PC-9 (cell line): ENCODE results near the gene SLC35B2. TPM values are rescaled to one million over a fixed set of nuclear protein-coding genes. Genes with fewer than 3 reads are reported as not detected.

ENCODE experiments used
- BruUV-seq: library from RNA; stranded (reverse); fragments of 400-500 nt; replicated peaks from 2 replicates; lab custom pipeline; 2021; lab: Mats Ljungman, UMichigan
- CTCF ChIA-PET: fragments of 300-600 bp; sonication (Branson Sonifier 250); formaldehyde crosslinking; loops from one replicate; lab custom pipeline; 2022; ENCODE audit warnings: antibody characterized with exemption; lab: Charles Lee
- POLR2A ChIA-PET: fragments of 300-600 bp; sonication (Branson Sonifier 250); formaldehyde crosslinking; loops from one replicate; lab custom pipeline; 2022; ENCODE audit warnings: antibody characterized with exemption; ENCODE audit not compliant: unreplicated experiment; lab: Charles Lee
- DNase-seq, 2 experiments: peaks; one replicate each; pipeline versions ENCODE4 v3.0.0 to v3.0.0-alpha.2; 2015 to 2022; ENCODE audit warnings: mixed read lengths in 1 of 2
- H2AFZ ChIP-seq: fragments of 200-600 bp; sonication (generic); 2 replicates; pipeline ENCODE4 v1.8.1; 2017; ENCODE audit warnings: antibody characterized with exemption
- H3F3A ChIP-seq: fragments of 200-600 bp; sonication (generic); 2 replicates; pipeline ENCODE4 v1.8.1; 2017; ENCODE audit warnings: antibody characterized with exemption, mild to moderate bottlenecking, low read depth; ENCODE audit not compliant: insufficient read depth
- H3K27ac ChIP-seq: fragments of 200-600 bp; sonication (generic); 2 replicates; pipeline ENCODE4 v1.6.1; 2016; ENCODE audit warnings: mixed run types
- H3K27me3 ChIP-seq: fragments of 200-600 bp; sonication (generic); 2 replicates; pipeline ENCODE4 v1.6.1; 2016; ENCODE audit warnings: low read depth, mixed run types; ENCODE audit not compliant: insufficient read depth
- H3K36me3 ChIP-seq: fragments of 200-600 bp; sonication (generic); 2 replicates; pipeline ENCODE4 v1.6.1; 2016; ENCODE audit warnings: low read depth, mixed run types
- H3K4me1 ChIP-seq: fragments of 200-600 bp; sonication (generic); replicated peaks from 2 replicates; pipeline ENCODE4 v1.6.1; 2016; ENCODE audit warnings: mixed run types; ENCODE audit not compliant: insufficient read depth
- H3K4me2 ChIP-seq: fragments of 200-600 bp; sonication (generic); 2 replicates; pipeline ENCODE4 v1.6.1; 2017; ENCODE audit warnings: mixed run types
- H3K4me3 ChIP-seq: fragments of 200-600 bp; sonication (generic); 2 replicates; pipeline ENCODE4 v1.6.1; 2016; ENCODE audit warnings: mixed run types
- H3K79me2 ChIP-seq: fragments of 200-600 bp; sonication (generic); 2 replicates; pipeline ENCODE4 v1.6.1; 2017; ENCODE audit warnings: low read depth, mixed run types
- H3K9me2 ChIP-seq: fragments of 200-600 bp; sonication (generic); 2 replicates; pipeline ENCODE4 v1.8.1; 2017; ENCODE audit warnings: mild to moderate bottlenecking; ENCODE audit not compliant: insufficient read depth
- H3K9me3 ChIP-seq: fragments of 200-600 bp; sonication (generic); 2 replicates; pipeline ENCODE4 v1.8.1; 2016; ENCODE audit warnings: low read depth; ENCODE audit not compliant: insufficient read depth
- H4K20me1 ChIP-seq: fragments of 200-600 bp; sonication (generic); 2 replicates; pipeline ENCODE4 v1.8.1; 2017; ENCODE audit not compliant: insufficient read depth
- CTCF ChIP-seq: fragments of 200-600 bp; sonication (generic); conservative IDR thresholded peaks from 2 replicates; pipeline ENCODE4 v1.6.1; 2017; ENCODE audit warnings: mixed run types, antibody characterized with exemption, mild to moderate bottlenecking, moderate library complexity
- EZH2 ChIP-seq: fragments of 200-600 bp; sonication (generic); IDR thresholded peaks from 2 replicates; pipeline ENCODE4 v1.8.0; 2017; ENCODE audit warnings: antibody characterized with exemption, low read depth
- intact Hi-C: fragments of 100-400 bp; cut with micrococcal nuclease; formaldehyde crosslinking; loops from one replicate; pipeline ENCODE4 v1.10.0; 2022; ENCODE audit not compliant: unreplicated experiment
- total RNA-seq: library from RNA; stranded (reverse); gene quantifications from 2 replicates; pipeline ENCODE4 v1.2.3, GENCODE V29; 2021

Gene SLC35B2
- total RNA-seq, 1 experiment from 2014 or later = 59.7 TPM

- peaks cover 69% of the 10 kb centered on the region for H3K36me3 ChIP-seq
Measured at GRCh38 chr6:44251576-44252524, 5.5 kb downstream of the SLC35B2 start.

DNA sequence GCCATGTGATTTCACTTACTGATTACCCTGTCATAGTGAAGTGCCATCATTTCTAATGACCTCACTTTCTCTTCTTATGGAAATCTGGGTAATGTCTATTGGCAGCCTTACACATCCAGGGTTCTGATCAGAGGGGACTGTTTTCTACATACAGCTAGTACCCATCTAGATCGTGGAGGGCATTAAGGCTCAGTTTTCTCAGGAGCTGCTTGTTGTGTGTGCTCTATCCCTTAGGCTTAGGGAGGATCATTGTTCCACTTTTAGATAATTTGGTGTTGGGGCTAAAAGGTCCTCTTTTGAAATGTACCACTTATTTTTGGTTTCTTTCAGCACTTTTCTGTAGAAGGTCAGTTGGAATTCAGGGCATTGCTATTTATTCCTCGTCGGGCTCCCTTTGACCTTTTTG is 6.6 kb downstream of the SLC35B2 start:
- BruUV-seq = no TSS peak
- Histone ChIP-seq H3K79me2 (peaks cover 77% of the 10 kb centered on the region), H3K27ac (peak overlapping the region; percentile 37), H3K4me2 (peak overlapping the region; percentile 97; the same call in 1 of the 2 replicates), H3K9me2 (no peaks in the 10 kb centered on the region), H3K4me1 (peaks cover 47% of the 10 kb centered on the region), H2AFZ (no peak overlapping the region), H4K20me1 (peaks cover 87% of the 10 kb centered on the region), H3K36me3 (peaks cover 69% of the 10 kb centered on the region), H3K9me3 (no peaks in the 10 kb centered on the region), H3K4me3 (no peak overlapping the region; the same call in 1 of the 2 replicates), H3F3A (peaks cover 86% of the 10 kb centered on the region), H3K27me3 (no peaks in the 10 kb centered on the region)
- ChIA-PET POLR2A (no interaction called here), CTCF (no interaction called here)
- TF ChIP-seq CTCF = no peak
- no peak for TF ChIP-seq EZH2
- intact Hi-C loops = no loop called here
- DNase-seq = peak in 1 of 2 experiments; percentile 28

More at GRCh38 chr6:44251576-44252524, 5.5 kb downstream of the SLC35B2 start:
- peak overlapping the region; percentile 97 for H3K4me2 ChIP-seq
- peaks cover 53% of the 10 kb centered on the region for H3K4me1 ChIP-seq
- H3K79me2 ChIP-seq = peaks cover 89% of the 10 kb centered on the region
- DNase-seq = peak in 1 of 2 experiments; percentile 31
- TF ChIP-seq EZH2 (no peak), CTCF (no peak)
- POLR2A ChIA-PET = interaction anchor here (0.8 kb wide), 1 partner anchor 247 kb away, joined by 14 read pairs; no protein-coding TSS in a partner anchor
- no TSS peak for BruUV-seq
- no peaks in the 10 kb centered on the region for H3K9me2 ChIP-seq
- intact Hi-C loops = no loop called here
- peaks cover 93% of the 10 kb centered on the region for H3F3A ChIP-seq
- H3K4me3 ChIP-seq = no peak overlapping the region
- peaks cover 96% of the 10 kb centered on the region for H4K20me1 ChIP-seq
- no peaks in the 10 kb centered on the region for H3K9me3 ChIP-seq
- CTCF ChIA-PET = no interaction called here
- peak overlapping the region; percentile 37 for H3K27ac ChIP-seq
- H3K27me3 ChIP-seq = no peaks in the 10 kb centered on the region
- no peak overlapping the region for H2AFZ ChIP-seq

GRCh38 chr6:44250067-44250717 is 7.1 kb downstream of the SLC35B2 start:
- peak overlapping the region; percentile 37 for H3K27ac ChIP-seq
- ChIA-PET CTCF (no interaction called here), POLR2A (no interaction called here)
- no peaks in the 10 kb centered on the region for H3K9me2 ChIP-seq
- H3K27me3 ChIP-seq = no peaks in the 10 kb centered on the region
- H2AFZ ChIP-seq = no peak overlapping the region
- H4K20me1 ChIP-seq = peaks cover 81% of the 10 kb centered on the region
- H3K4me2 ChIP-seq = peak overlapping the region; percentile 97
- H3F3A ChIP-seq = peaks cover 86% of the 10 kb centered on the region
- H3K9me3 ChIP-seq = no peaks in the 10 kb centered on the region
- H3K4me1 ChIP-seq = peaks cover 42% of the 10 kb centered on the region
- H3K4me3 ChIP-seq = no peak overlapping the region; the same call in 1 of the 2 replicates
- no peak for TF ChIP-seq EZH2
- TF ChIP-seq CTCF = no peak
- peaks cover 74% of the 10 kb centered on the region for H3K79me2 ChIP-seq
- peaks cover 69% of the 10 kb centered on the region for H3K36me3 ChIP-seq
- DNase-seq = peak in 1 of 2 experiments; percentile 32
- intact Hi-C loops = no loop called here
- BruUV-seq = no TSS peak
